H1 (cell line): Measurements from ENCODE around the gene RIMBP2. TPM values are rescaled to one million over a fixed set of nuclear protein-coding genes. Genes with fewer than 3 reads are reported as not detected.

Source experiments
- CTCF ChIA-PET: fragments of 300-600 bp; sonication (Branson Sonifier 250); formaldehyde crosslinking; loops from one replicate; lab custom pipeline; 2021; ENCODE audit not compliant: partially characterized antibody; lab: Charles Lee
- POLR2A ChIA-PET: fragments of 300-600 bp; sonication (Branson Sonifier 250); formaldehyde crosslinking; loops from one replicate; lab custom pipeline; 2021; ENCODE audit warnings: inconsistent platforms; ENCODE audit not compliant: partially characterized antibody; lab: Charles Lee
- DNase-seq, 2 experiments: peaks; one replicate each; pipeline versions ENCODE4 v3.0.0 to v3.0.0-alpha.2; 2010 to 2022; ENCODE audit warnings: low spot score in 2 of 2, low read depth in 1 of 2, mixed read lengths in 1 of 2
- FAIRE-seq: peaks from 2 replicates; lab custom pipeline; 2011; peaks lifted over from hg19 to GRCh38; lab: Jason Lieb, UNC
- H2AFZ ChIP-seq: 2 replicates; pipeline ENCODE4 v1.8.1; 2012; ENCODE audit warnings: low read length, inconsistent platforms
- H2AK5ac ChIP-seq: 2 replicates; pipeline ENCODE4 v1.6.1; 2013; ENCODE audit warnings: low read depth, low read length
- H2BK120ac ChIP-seq: replicated peaks from 2 replicates; pipeline ENCODE3; 2013; ENCODE audit warnings: low read depth, low read length, inconsistent platforms
- H2BK12ac ChIP-seq: 2 replicates; pipeline ENCODE4 v1.6.1; 2013; ENCODE audit warnings: low read depth, low read length
- H2BK15ac ChIP-seq: 2 replicates; pipeline ENCODE4 v1.6.1; 2013; ENCODE audit warnings: low read length
- H2BK20ac ChIP-seq: 2 replicates; pipeline ENCODE4 v1.6.1; 2013; ENCODE audit warnings: low read length
- H2BK5ac ChIP-seq: 2 replicates; pipeline ENCODE4 v1.6.1; 2013; ENCODE audit warnings: low read depth, low read length
- H3K14ac ChIP-seq: 2 replicates; pipeline ENCODE4 v1.6.1; 2013; ENCODE audit warnings: inconsistent platforms; ENCODE audit not compliant: insufficient read length
- H3K18ac ChIP-seq: 2 replicates; pipeline ENCODE4 v1.6.1; 2013; ENCODE audit warnings: low read length; ENCODE audit errors: extremely low read depth
- H3K23ac ChIP-seq: 2 replicates; pipeline ENCODE4 v1.6.1; 2013; ENCODE audit warnings: inconsistent platforms; ENCODE audit not compliant: insufficient read length
- H3K23me2 ChIP-seq: 2 replicates; pipeline ENCODE4 v1.6.1; 2013; ENCODE audit warnings: low read depth, low read length
- H3K27ac ChIP-seq: 2 replicates; pipeline ENCODE4 v1.6.1; 2011; ENCODE audit warnings: low read depth, low read length, inconsistent platforms
- H3K27me3 ChIP-seq, 4 experiments: replicated peaks in 1 of 4; 1 replicate in 1 of 4; 2 replicates in 3 of 4; pipeline versions ENCODE4 v1.6.1 to v1.8.1; 2011 to 2013; ENCODE audit warnings: low read length in 3 of 4, mild to moderate bottlenecking in 3 of 4, inconsistent platforms in 2 of 4, mixed read lengths in 2 of 4, moderate library complexity in 1 of 4; ENCODE audit not compliant: control insufficient read depth in 3 of 4, insufficient read depth in 3 of 4; ENCODE audit errors: extremely low read depth in 1 of 4
- H3K36me3 ChIP-seq, 4 experiments: 2 replicates each; pipeline versions ENCODE4 v1.6.1 to v1.8.1; 2011 to 2013; ENCODE audit warnings: mild to moderate bottlenecking in 4 of 4, low read length in 3 of 4, moderate library complexity in 2 of 4, control low read depth in 1 of 4, inconsistent platforms in 1 of 4; ENCODE audit not compliant: insufficient read depth in 4 of 4, control insufficient read depth in 2 of 4
- H3K4ac ChIP-seq: replicated peaks from 2 replicates; pipeline ENCODE3; 2013; ENCODE audit warnings: low read length, low read depth, mixed read lengths, inconsistent platforms; ENCODE audit not compliant: insufficient read length
- H3K4me1 ChIP-seq, 4 experiments: replicated peaks in 1 of 4; 1 replicate in 1 of 4; 2 replicates in 3 of 4; pipeline versions ENCODE4 v1.6.1 to v1.8.1; 2011 to 2013; ENCODE audit warnings: low read length in 3 of 4, inconsistent platforms in 2 of 4, mixed read lengths in 1 of 4; ENCODE audit not compliant: insufficient read depth in 4 of 4, control insufficient read depth in 3 of 4
- H3K4me2 ChIP-seq, 2 experiments: 2 replicates each; pipeline versions ENCODE4 v1.6.1 to v1.8.1; 2011 to 2013; ENCODE audit warnings: low read depth in 2 of 2, low read length in 2 of 2, control low read depth in 1 of 2, inconsistent platforms in 1 of 2, mild to moderate bottlenecking in 1 of 2; ENCODE audit not compliant: insufficient read depth in 1 of 2
- H3K4me3 ChIP-seq, 4 experiments: fragments of 200-600, 300-600 bp in 1 of 4; sonication (generic), shearing (Covaris generic), sonication (Bioruptor Twin) in 1 of 4; 2 replicates each; pipeline versions ENCODE4 v1.5.1 to v1.8.1; 2011 to 2016; ENCODE audit warnings: low read length in 4 of 4, low read depth in 3 of 4, control low read depth in 2 of 4, inconsistent platforms in 2 of 4, mild to moderate bottlenecking in 2 of 4, mixed read lengths in 1 of 4, moderate library complexity in 1 of 4; ENCODE audit not compliant: insufficient read depth in 2 of 4; ENCODE audit errors: extremely low read depth in 1 of 4
- H3K56ac ChIP-seq: replicated peaks from 2 replicates; pipeline ENCODE3; 2013; ENCODE audit warnings: low read depth, mild to moderate bottlenecking, mixed read lengths, low read length, inconsistent platforms; ENCODE audit not compliant: insufficient read length
- H3K79me1 ChIP-seq: 2 replicates; pipeline ENCODE4 v1.6.1; 2013; ENCODE audit warnings: low read depth, low read length, control low read depth
- H3K79me2 ChIP-seq, 2 experiments: 2 replicates each; pipeline versions ENCODE4 v1.6.1 to v1.8.1; 2012 to 2013; ENCODE audit warnings: low read length in 2 of 2, mild to moderate bottlenecking in 2 of 2, inconsistent platforms in 1 of 2; ENCODE audit not compliant: insufficient read depth in 2 of 2, control insufficient read depth in 1 of 2
- H3K9ac ChIP-seq, 4 experiments: replicated peaks in 1 of 4; 1 replicate in 1 of 4; 2 replicates in 3 of 4; pipeline versions ENCODE4 v1.6.1 to v1.8.1; 2011 to 2013; ENCODE audit warnings: low read depth in 3 of 4, low read length in 3 of 4, control low read depth in 2 of 4, mild to moderate bottlenecking in 2 of 4, moderate library complexity in 2 of 4, inconsistent platforms in 1 of 4; ENCODE audit errors: extremely low read depth in 1 of 4
- H3K9me3 ChIP-seq, 2 experiments: 2 replicates each; pipeline versions ENCODE4 v1.6.1 to v1.8.1; 2012 to 2013; ENCODE audit warnings: mild to moderate bottlenecking in 2 of 2, moderate library complexity in 2 of 2, control low read depth in 1 of 2, inconsistent platforms in 1 of 2, low read depth in 1 of 2, low read length in 1 of 2, mixed read lengths in 1 of 2; ENCODE audit not compliant: insufficient read depth in 2 of 2
- H4K20me1 ChIP-seq, 2 experiments: replicated peaks in 1 of 2; 2 replicates each; pipeline versions ENCODE3 to v1.8.1; 2011 to 2013; ENCODE audit warnings: inconsistent platforms in 2 of 2, low read length in 2 of 2, mild to moderate bottlenecking in 1 of 2; ENCODE audit not compliant: insufficient read depth in 2 of 2, control insufficient read depth in 1 of 2
- H4K5ac ChIP-seq: 2 replicates; pipeline ENCODE4 v1.6.1; 2013; ENCODE audit warnings: low read length, low read depth, mixed read lengths, inconsistent platforms; ENCODE audit not compliant: insufficient read length
- H4K8ac ChIP-seq: 2 replicates; pipeline ENCODE4 v1.8.0; 2013; ENCODE audit warnings: mild to moderate bottlenecking, moderate library complexity, low read length, inconsistent platforms; ENCODE audit not compliant: insufficient read depth; ENCODE audit errors: extremely low read depth
- H4K91ac ChIP-seq: replicated peaks from 2 replicates; pipeline ENCODE3; 2013; ENCODE audit warnings: low read length, mixed read lengths, inconsistent platforms; ENCODE audit not compliant: insufficient read length
- ASH2L ChIP-seq: fragments of 200-600, 300-600 bp; sonication (generic); IDR thresholded peaks from one replicate; pipeline ENCODE4 v1.7.1; 2017; ENCODE audit warnings: low read length
- CHD1 ChIP-seq: IDR thresholded peaks from 2 replicates; pipeline ENCODE4 v1.6.1; 2012; ENCODE audit warnings: low read depth, low read length, improper control_type of control experiment
- CREB1 ChIP-seq: IDR thresholded peaks from 2 replicates; pipeline ENCODE4 v1.6.1; 2012; ENCODE audit warnings: inconsistent platforms
- EGR1 ChIP-seq: IDR thresholded peaks from 2 replicates; pipeline ENCODE4 v1.6.1; 2011; ENCODE audit warnings: low read depth, low read length, borderline replicate concordance
- EZH2 ChIP-seq: fragments of 200-600 bp; sonication (generic); IDR thresholded peaks from 2 replicates; pipeline ENCODE4 v1.7.1; 2012; ENCODE audit warnings: low read depth, mild to moderate bottlenecking, moderate library complexity, low read length, inconsistent platforms; ENCODE audit not compliant: severe bottlenecking
- FOSL1 ChIP-seq: IDR thresholded peaks from 2 replicates; pipeline ENCODE4 v1.6.1; 2011; ENCODE audit warnings: mild to moderate bottlenecking, low read depth, low read length, moderate library complexity; ENCODE audit not compliant: insufficient read depth
- GABPA ChIP-seq: IDR thresholded peaks from 2 replicates; pipeline ENCODE4 v1.6.1; 2011; ENCODE audit warnings: mild to moderate bottlenecking, low read length, moderate library complexity, borderline replicate concordance; ENCODE audit not compliant: insufficient read depth
- JUN ChIP-seq: IDR thresholded peaks from 2 replicates; pipeline ENCODE4 v1.6.1; 2011; ENCODE audit warnings: low read depth, mild to moderate bottlenecking, improper control_type of control experiment, low read length
- KDM5A ChIP-seq: fragments of 200-600 bp; IDR thresholded peaks from 2 replicates; pipeline ENCODE4 v1.7.1; 2012; ENCODE audit warnings: mild to moderate bottlenecking, low read length, inconsistent platforms, mixed read lengths
- POLR2AphosphoS5 ChIP-seq: IDR thresholded peaks from 2 replicates; pipeline ENCODE4 v1.6.1; 2011; ENCODE audit warnings: low read depth, low read length
- SAP30 ChIP-seq: fragments of 300-600 bp; sonication (generic); IDR thresholded peaks from 2 replicates; pipeline ENCODE4 v1.7.1; 2012; ENCODE audit warnings: low read length, moderate library complexity, mild to moderate bottlenecking, inconsistent platforms; ENCODE audit not compliant: insufficient read depth, insufficient replicate concordance
- SIN3A ChIP-seq, 2 experiments: IDR thresholded peaks in 1 of 2; conservative IDR thresholded peaks in 1 of 2; 2 replicates each; pipeline ENCODE4 v1.6.1; 2011 to 2012; ENCODE audit warnings: low read length in 2 of 2, improper control_type of control experiment in 1 of 2, low read depth in 1 of 2, mild to moderate bottlenecking in 1 of 2
- SP2 ChIP-seq: IDR thresholded peaks from 2 replicates; pipeline ENCODE4 v1.6.1; 2012; ENCODE audit warnings: mild to moderate bottlenecking, low read length, inconsistent platforms
- SUZ12 ChIP-seq: fragments of 200-600 bp; sonication (generic); IDR thresholded peaks from 2 replicates; pipeline ENCODE4 v1.6.1; 2012; ENCODE audit warnings: mild to moderate bottlenecking, inconsistent platforms, low read length, moderate library complexity, mixed read lengths
- WGBS, 2 experiments: shearing (Covaris generic) in 1 of 2; methylation state at CpG; one replicate each; pipeline versions ENCODE4 v1.1.6 to v1.1.7; 2013 to 2015; ENCODE audit warnings: low lambda C conversion rate in 2 of 2, mixed read lengths in 2 of 2, inconsistent platforms in 1 of 2, low coverage in 1 of 2, missing lambda C conversion rate in 1 of 2; ENCODE audit not compliant: insufficient replicate concordance in 2 of 2, insufficient coverage in 1 of 2, insufficient read length in 1 of 2; ENCODE audit errors: extremely low coverage in 1 of 2, missing lambda C conversion rate in 1 of 2; 5-methylcytosine and 5-hydroxymethylcytosine counted together
- polyA plus RNA-seq, 7 experiments: library from polyadenylated mRNA; depleted of rRNA in 3 of 7; stranded (reverse) in 5 of 7; unstranded in 2 of 7; fragments of >200 nt in 5 of 7; fragments of 200-250 nt in 2 of 7; gene quantifications; 1 replicate in 5 of 7; 2 replicates in 1 of 7; 4 replicates in 1 of 7; pipeline versions ENCODE4 v1.2.1 to v1.2.3, GENCODE V29; 2011 to 2013; ENCODE audit warnings: missing spikeins in 2 of 7, mixed read lengths in 2 of 7
- total RNA-seq: library from RNA; stranded (reverse); fragmentation: NEBNext Ultra II Directional; extraction: Animal tissue kit (Norgen Biotek cat#: 25700); gene quantifications from 2 replicates; pipeline ENCODE4 v1.2.1, GENCODE V29; 2021
- TF ChIP-seq, protein P1 (sequence below): IDR thresholded peaks from 2 replicates; pipeline ENCODE4 v1.6.1; 2012; ENCODE audit warnings: inconsistent platforms

Gene RIMBP2
- total and polyA plus RNA-seq, 2 of the 8 experiments (the other 6 are each of a cell fraction or from before 2014, with no cell fraction given), result 0.18 to 0.65 TPM

GRCh38 chr12:130606231-130606630 lies 109.9 kb downstream of the RIMBP2 start:
- no peak overlapping the region for H3K4me2 ChIP-seq
- H4K5ac ChIP-seq, result no peak overlapping the region
- 0 out of 2 replicates have a peak overlapping the region, but pooled peaks have one; percentile 53 for H2AK5ac ChIP-seq
- H2BK15ac ChIP-seq, result peak overlapping the region; percentile 88; the same call in 1 of the 2 replicates
- H2BK12ac ChIP-seq, result no peak overlapping the region
- H3K4me3 ChIP-seq, result no peak overlapping the region
- H3K79me1 ChIP-seq, result no peaks in the 10 kb centered on the region
- no peak overlapping the region for H4K8ac ChIP-seq
- no peaks in the 10 kb centered on the region for H4K20me1 ChIP-seq
- no peak overlapping the region; the same call in 1 of the 2 replicates for H2AFZ ChIP-seq
- H3K18ac ChIP-seq, result no peak overlapping the region
- no peaks in the 10 kb centered on the region for H3K36me3 ChIP-seq
- H3K14ac ChIP-seq, result no peak overlapping the region
- H3K4me1 ChIP-seq, result no peaks in the 10 kb centered on the region
- no peaks in the 10 kb centered on the region for H3K23me2 ChIP-seq
- H3K23ac ChIP-seq, result no peak overlapping the region
- no peak for DNase-seq
- H2BK5ac ChIP-seq, result no peak overlapping the region
- no peak for FAIRE-seq
- H3K79me2 ChIP-seq, result no peaks in the 10 kb centered on the region
- CTCF ChIA-PET, result interaction anchor here (0.6 kb wide), 1 partner anchor 394 kb away, joined by 3 read pairs; no protein-coding TSS in a partner anchor
- WGBS, 2 experiments, result 85% methylated on average over 12 of the region's 12 CpGs; no CpG with 5 or more reads in 1 of the 2 experiments
- no peak overlapping the region for H3K27ac ChIP-seq
- H2BK120ac ChIP-seq, result no peak overlapping the region
- H3K56ac ChIP-seq, result no peak overlapping the region
- POLR2A ChIA-PET, result interaction anchor here (1.1 kb wide), 1 partner anchor 16 kb away, joined by 3 read pairs; no protein-coding TSS in a partner anchor
- no peak overlapping the region for H4K91ac ChIP-seq
- H3K9ac ChIP-seq, result no peak overlapping the region
- no peak overlapping the region for H3K4ac ChIP-seq
- no peaks in the 10 kb centered on the region for H3K27me3 ChIP-seq
- H3K9me3 ChIP-seq, result no peaks in the 10 kb centered on the region
- no peak overlapping the region for H2BK20ac ChIP-seq
- no peak for TF ChIP-seq CREB1
- TF ChIP-seq, protein P1, sequence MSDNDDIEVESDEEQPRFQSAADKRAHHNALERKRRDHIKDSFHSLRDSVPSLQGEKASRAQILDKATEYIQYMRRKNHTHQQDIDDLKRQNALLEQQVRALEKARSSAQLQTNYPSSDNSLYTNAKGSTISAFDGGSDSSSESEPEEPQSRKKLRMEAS, result no peak
- no peak for TF ChIP-seq CHD1
- no peak for TF ChIP-seq FOSL1
- TF ChIP-seq SAP30, result no peak
- TF ChIP-seq SIN3A (conservative IDR thresholded peaks at IDR 0.05 in 1 of 2, IDR thresholded peaks at IDR 0.05 in 1 of 2; ENCODE audit: low read depth in 1 of 2, low read length in 2 of 2), result no peak
- TF ChIP-seq EZH2, result no peak
- no peak for TF ChIP-seq JUN
- TF ChIP-seq SP2, result no peak
- TF ChIP-seq POLR2AphosphoS5, result no peak
- no peak for TF ChIP-seq ASH2L
- no peak for TF ChIP-seq GABPA
- no peak for TF ChIP-seq KDM5A
- TF ChIP-seq EGR1, result no peak
- no peak for TF ChIP-seq SUZ12
